Parathyroid adenoma (tissue), 2 donors: ENCODE measurements around the gene FATE1.

Source experiments
- H2AFZ ChIP-seq: fragments of 300-600 bp; sonication (generic); one replicate; pipeline ENCODE4 v1.7.0; 2017; ENCODE audit warnings: antibody characterized with exemption, mild to moderate bottlenecking
- H3K27ac ChIP-seq: fragments of 300-600 bp; sonication (generic); one replicate; pipeline ENCODE4 v1.7.0; 2017
- H3K27me3 ChIP-seq: fragments of 300-600 bp; sonication (generic); one replicate; pipeline ENCODE4 v1.7.0; 2017; ENCODE audit warnings: low read length; ENCODE audit not compliant: control insufficient read depth, insufficient read depth
- H3K36me3 ChIP-seq: fragments of 300-600 bp; sonication (generic); one replicate; pipeline ENCODE4 v1.7.0; 2017; ENCODE audit warnings: low read length; ENCODE audit not compliant: control insufficient read depth, insufficient read depth
- H3K4me1 ChIP-seq: fragments of 300-600 bp; sonication (generic); one replicate; pipeline ENCODE4 v1.7.0; 2017; ENCODE audit warnings: control low read depth
- H3K4me2 ChIP-seq: fragments of 300-600 bp; sonication (generic); one replicate; pipeline ENCODE4 v1.7.0; 2017; ENCODE audit warnings: low read length
- H3K4me3 ChIP-seq: fragments of 300-600 bp; sonication (generic); one replicate; pipeline ENCODE4 v1.7.0; 2017; ENCODE audit warnings: low read depth, low read length
- H3K79me2 ChIP-seq: fragments of 300-600 bp; sonication (generic); one replicate; pipeline ENCODE4 v1.7.0; 2017; ENCODE audit warnings: control low read depth
- H3K9ac ChIP-seq: fragments of 300-600 bp; sonication (generic); one replicate; pipeline ENCODE4 v1.7.0; 2017; ENCODE audit warnings: mild to moderate bottlenecking
- H3K9me3 ChIP-seq: fragments of 300-600 bp; sonication (generic); one replicate; pipeline ENCODE4 v1.7.0; 2017; ENCODE audit warnings: low read length; ENCODE audit not compliant: control insufficient read depth
- TF ChIP-seq, protein P1 (sequence below): fragments of 300-600 bp; sonication (generic); IDR thresholded peaks from one replicate; pipeline ENCODE4 v1.7.0; 2017; ENCODE audit warnings: antibody characterized with exemption, mild to moderate bottlenecking
- donor health status: primary hyperparathyroidism.

FATE1 gene

DNA sequence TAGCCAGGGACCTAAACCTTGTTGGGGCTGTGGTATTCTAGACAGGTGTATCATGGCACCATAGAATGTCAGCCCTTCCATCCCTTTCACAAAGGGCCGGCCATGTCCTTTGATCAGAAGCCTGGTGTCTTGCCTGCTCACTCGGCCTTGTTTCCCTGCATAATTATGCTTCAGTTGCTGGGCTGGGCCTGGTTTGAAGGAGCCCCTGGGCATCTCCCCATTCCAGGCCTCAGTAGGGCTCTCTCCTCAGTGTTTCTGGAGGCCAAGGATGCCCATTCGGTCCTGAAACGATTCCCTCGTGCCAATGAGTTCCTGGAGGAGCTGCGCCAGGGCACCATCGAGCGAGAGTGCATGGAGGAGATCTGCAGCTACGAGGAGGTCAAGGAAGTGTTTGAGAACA is 16.1 kb upstream of the FATE1 start:
- Histone ChIP-seq H3K4me3 (no peak overlapping the region), H3K9ac (no peak overlapping the region), H3K9me3 (no peaks in the 10 kb centered on the region), H3K4me2 (no peak overlapping the region), H3K27ac (no peak overlapping the region), H3K36me3 (no peaks in the 10 kb centered on the region), H3K79me2 (no peaks in the 10 kb centered on the region), H2AFZ (no peak overlapping the region), H3K27me3 (no peaks in the 10 kb centered on the region), H3K4me1 (no peaks in the 10 kb centered on the region)
- TF ChIP-seq, protein P1, sequence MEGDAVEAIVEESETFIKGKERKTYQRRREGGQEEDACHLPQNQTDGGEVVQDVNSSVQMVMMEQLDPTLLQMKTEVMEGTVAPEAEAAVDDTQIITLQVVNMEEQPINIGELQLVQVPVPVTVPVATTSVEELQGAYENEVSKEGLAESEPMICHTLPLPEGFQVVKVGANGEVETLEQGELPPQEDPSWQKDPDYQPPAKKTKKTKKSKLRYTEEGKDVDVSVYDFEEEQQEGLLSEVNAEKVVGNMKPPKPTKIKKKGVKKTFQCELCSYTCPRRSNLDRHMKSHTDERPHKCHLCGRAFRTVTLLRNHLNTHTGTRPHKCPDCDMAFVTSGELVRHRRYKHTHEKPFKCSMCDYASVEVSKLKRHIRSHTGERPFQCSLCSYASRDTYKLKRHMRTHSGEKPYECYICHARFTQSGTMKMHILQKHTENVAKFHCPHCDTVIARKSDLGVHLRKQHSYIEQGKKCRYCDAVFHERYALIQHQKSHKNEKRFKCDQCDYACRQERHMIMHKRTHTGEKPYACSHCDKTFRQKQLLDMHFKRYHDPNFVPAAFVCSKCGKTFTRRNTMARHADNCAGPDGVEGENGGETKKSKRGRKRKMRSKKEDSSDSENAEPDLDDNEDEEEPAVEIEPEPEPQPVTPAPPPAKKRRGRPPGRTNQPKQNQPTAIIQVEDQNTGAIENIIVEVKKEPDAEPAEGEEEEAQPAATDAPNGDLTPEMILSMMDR, result no peak

- no peak overlapping the region for H3K4me2 ChIP-seq
- H3K27ac ChIP-seq, result no peak overlapping the region
- no peaks in the 10 kb centered on the region for H3K9me3 ChIP-seq
- no peaks in the 10 kb centered on the region for H3K79me2 ChIP-seq
- H2AFZ ChIP-seq, result no peak overlapping the region
- no peak overlapping the region for H3K9ac ChIP-seq
- H3K36me3 ChIP-seq, result no peaks in the 10 kb centered on the region
- no peak overlapping the region for H3K4me3 ChIP-seq
- no peaks in the 10 kb centered on the region for H3K27me3 ChIP-seq
- TF ChIP-seq, protein P1, result no peak
- no peaks in the 10 kb centered on the region for H3K4me1 ChIP-seq
Measured at GRCh38 chrX:151700581-151700980, 15.3 kb upstream of the FATE1 start.

GRCh38 chrX:151701071-151701470 is 14.8 kb upstream of the FATE1 start:
- no peak overlapping the region for H3K9ac ChIP-seq
- H3K9me3 ChIP-seq, result no peaks in the 10 kb centered on the region
- H3K4me1 ChIP-seq, result no peaks in the 10 kb centered on the region
- TF ChIP-seq, protein P1, result no peak
- no peak overlapping the region for H2AFZ ChIP-seq
- H3K4me2 ChIP-seq, result no peak overlapping the region
- no peaks in the 10 kb centered on the region for H3K36me3 ChIP-seq
- no peaks in the 10 kb centered on the region for H3K79me2 ChIP-seq
- H3K4me3 ChIP-seq, result no peak overlapping the region
- no peaks in the 10 kb centered on the region for H3K27me3 ChIP-seq
- no peak overlapping the region for H3K27ac ChIP-seq

- no peak overlapping the region for H3K9ac ChIP-seq
- H3K27ac ChIP-seq, result no peak overlapping the region
- no peaks in the 10 kb centered on the region for H3K79me2 ChIP-seq
- no peaks in the 10 kb centered on the region for H3K9me3 ChIP-seq
- no peak overlapping the region for H3K4me2 ChIP-seq
- no peak overlapping the region for H3K4me3 ChIP-seq
- H3K4me1 ChIP-seq, result no peaks in the 10 kb centered on the region
- TF ChIP-seq, protein P1, result no peak
- no peaks in the 10 kb centered on the region for H3K27me3 ChIP-seq
- H3K36me3 ChIP-seq, result no peaks in the 10 kb centered on the region
- H2AFZ ChIP-seq, result no peak overlapping the region
Measured at GRCh38 chrX:151701531-151701930, 14.3 kb upstream of the FATE1 start.

DNA sequence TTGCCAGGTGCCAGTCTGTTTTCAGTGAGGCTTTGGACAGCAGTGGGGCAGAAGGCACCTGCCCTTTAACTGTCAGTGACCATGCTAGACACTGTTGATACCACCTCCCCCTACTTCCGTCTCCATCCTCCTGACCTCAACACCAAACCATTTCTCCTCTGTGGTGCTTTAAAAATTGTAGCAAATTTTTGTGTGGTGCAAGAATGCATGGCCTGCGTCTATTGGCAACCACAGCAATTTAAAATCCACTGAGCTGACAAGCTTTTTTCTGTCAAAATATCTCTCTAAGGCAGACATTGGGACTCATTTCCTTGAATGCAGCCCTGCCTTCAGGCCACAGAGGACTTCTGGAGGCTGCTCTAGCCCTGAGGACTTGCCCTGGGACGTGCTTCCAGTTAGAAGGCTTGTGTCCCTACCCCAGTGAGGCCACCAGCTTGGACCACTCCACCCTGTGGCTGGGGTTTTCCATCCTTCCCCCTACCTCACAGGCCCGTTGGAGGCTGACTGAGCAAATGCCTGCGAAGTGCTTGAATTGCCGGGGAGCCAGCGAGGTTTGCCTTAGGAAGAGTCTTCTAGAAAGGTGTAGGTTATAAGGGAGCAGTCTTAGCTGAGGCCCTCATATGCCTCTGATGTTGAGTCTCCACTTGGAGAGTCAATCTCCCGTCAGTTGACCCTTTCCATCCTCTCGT is 13.7 kb upstream of the FATE1 start:
- no peaks in the 10 kb centered on the region for H3K36me3 ChIP-seq
- no peaks in the 10 kb centered on the region for H3K79me2 ChIP-seq
- H3K27me3 ChIP-seq, result no peaks in the 10 kb centered on the region
- H3K27ac ChIP-seq, result no peak overlapping the region
- no peak overlapping the region for H3K4me3 ChIP-seq
- H3K4me1 ChIP-seq, result no peaks in the 10 kb centered on the region
- no peaks in the 10 kb centered on the region for H3K9me3 ChIP-seq
- H3K9ac ChIP-seq, result no peak overlapping the region
- TF ChIP-seq, protein P1, result no peak
- no peak overlapping the region for H2AFZ ChIP-seq
- H3K4me2 ChIP-seq, result no peak overlapping the region
